Loucy (cell line): ENCODE data around the gene PRICKLE2.

ENCODE experiments used
- H2AFZ ChIP-seq: fragments of 200-600 bp; sonication (generic); 2 replicates; pipeline ENCODE4 v1.6.0; 2016; ENCODE audit warnings: antibody characterized with exemption, mild to moderate bottlenecking, low read length, moderate library complexity
- H3F3A ChIP-seq: fragments of 200-600 bp; 2 replicates; pipeline ENCODE4 v1.6.0; 2016; ENCODE audit warnings: antibody characterized with exemption, low read depth, mild to moderate bottlenecking
- H3K27me3 ChIP-seq: fragments of 200-600 bp; sonication (generic); 2 replicates; pipeline ENCODE4 v1.6.1; 2014; ENCODE audit warnings: low read length, mild to moderate bottlenecking; ENCODE audit not compliant: insufficient read depth, poor library complexity, severe bottlenecking
- H3K36me3 ChIP-seq: fragments of 200-600 bp; sonication (generic); 2 replicates; pipeline ENCODE4 v1.6.1; 2016; ENCODE audit warnings: low read length; ENCODE audit not compliant: insufficient read depth
- H3K4me1 ChIP-seq: fragments of 200-600 bp; sonication (generic); 2 replicates; pipeline ENCODE4 v1.5.1; 2014; ENCODE audit warnings: low read length, mild to moderate bottlenecking; ENCODE audit not compliant: insufficient read depth, poor library complexity, severe bottlenecking
- H3K4me2 ChIP-seq: fragments of 200-600 bp; sonication (generic); 2 replicates; pipeline ENCODE4 v1.6.0; 2014; ENCODE audit warnings: antibody characterized with exemption, low read length, low read depth, mild to moderate bottlenecking; ENCODE audit not compliant: poor library complexity, severe bottlenecking
- H3K4me3 ChIP-seq: fragments of 200-600 bp; sonication (generic); 2 replicates; pipeline ENCODE4 v1.5.1; 2014; ENCODE audit warnings: low read length, mild to moderate bottlenecking, mixed read lengths; ENCODE audit not compliant: poor library complexity, severe bottlenecking
- H3K79me2 ChIP-seq: fragments of 200-600 bp; sonication (generic); 2 replicates; pipeline ENCODE4 v1.6.1; 2014; ENCODE audit warnings: low read length; ENCODE audit not compliant: insufficient read depth
- H3K9ac ChIP-seq: fragments of 200-600 bp; sonication (generic); 2 replicates; pipeline ENCODE4 v1.6.0; 2014; ENCODE audit warnings: mild to moderate bottlenecking, low read depth, low read length, moderate library complexity; ENCODE audit not compliant: poor library complexity, severe bottlenecking
- H3K9me2 ChIP-seq: fragments of 200-600 bp; sonication (generic); replicated peaks from 2 replicates; pipeline ENCODE4 v1.6.1; 2016; ENCODE audit warnings: low read depth, low read length, mixed read lengths
- H3K9me3 ChIP-seq: fragments of 200-600 bp; sonication (generic); 2 replicates; pipeline ENCODE4 v1.6.1; 2014; ENCODE audit warnings: mild to moderate bottlenecking, antibody characterized with exemption, low read length, low read depth; ENCODE audit not compliant: insufficient read depth
- H4K20me1 ChIP-seq: fragments of 200-600 bp; sonication (generic); 2 replicates; pipeline ENCODE4 v1.6.0; 2014; ENCODE audit warnings: antibody characterized with exemption, low read length, mild to moderate bottlenecking; ENCODE audit not compliant: insufficient read depth, poor library complexity, severe bottlenecking
- CTCF ChIP-seq: fragments of 200-600 bp; sonication (generic); conservative IDR thresholded peaks from 2 replicates; pipeline ENCODE4 v1.5.1; 2014; ENCODE audit warnings: mild to moderate bottlenecking, antibody characterized with exemption, low read length
- EZH2phosphoT487 ChIP-seq: fragments of 200-600 bp; IDR thresholded peaks from 2 replicates; pipeline ENCODE4 v1.6.1; 2018; ENCODE audit warnings: antibody characterized with exemption, mild to moderate bottlenecking, moderate library complexity, borderline replicate concordance

The PRICKLE2 gene

GRCh38 chr3:64173563-64173962 lies 51.7 kb downstream of the PRICKLE2 start:
- no peaks in the 10 kb centered on the region for H3F3A ChIP-seq
- no peaks in the 10 kb centered on the region for H3K27me3 ChIP-seq
- H3K9me3 ChIP-seq = no peaks in the 10 kb centered on the region
- H3K9ac ChIP-seq = no peak overlapping the region
- no peaks in the 10 kb centered on the region for H3K9me2 ChIP-seq
- no peak overlapping the region for H3K4me2 ChIP-seq
- no peaks in the 10 kb centered on the region for H3K36me3 ChIP-seq
- no peaks in the 10 kb centered on the region for H3K79me2 ChIP-seq
- H4K20me1 ChIP-seq = no peaks in the 10 kb centered on the region
- H3K4me3 ChIP-seq = no peak overlapping the region
- no peak for TF ChIP-seq CTCF
- no peak for TF ChIP-seq EZH2phosphoT487
- no peaks in the 10 kb centered on the region for H3K4me1 ChIP-seq
- H2AFZ ChIP-seq = no peak overlapping the region

- no peaks in the 10 kb centered on the region for H3K9me3 ChIP-seq
- H3K27me3 ChIP-seq = no peaks in the 10 kb centered on the region
- H3K4me2 ChIP-seq = no peak overlapping the region
- H3K79me2 ChIP-seq = no peaks in the 10 kb centered on the region
- H2AFZ ChIP-seq = no peak overlapping the region
- no peaks in the 10 kb centered on the region for H4K20me1 ChIP-seq
- no peak overlapping the region for H3K4me3 ChIP-seq
- no peaks in the 10 kb centered on the region for H3F3A ChIP-seq
- no peaks in the 10 kb centered on the region for H3K4me1 ChIP-seq
- no peaks in the 10 kb centered on the region for H3K36me3 ChIP-seq
- no peaks in the 10 kb centered on the region for H3K9me2 ChIP-seq
- H3K9ac ChIP-seq = no peak overlapping the region
- TF ChIP-seq CTCF = no peak
- no peak for TF ChIP-seq EZH2phosphoT487
These were observed 55.0 kb downstream of the PRICKLE2 start for GRCh38 chr3:64170270-64170669.

- no peak overlapping the region for H3K4me2 ChIP-seq
- no peak overlapping the region for H2AFZ ChIP-seq
- TF ChIP-seq CTCF (no peak), EZH2phosphoT487 (no peak)
- no peaks in the 10 kb centered on the region for H3K27me3 ChIP-seq
- H3F3A ChIP-seq = no peaks in the 10 kb centered on the region
- H3K4me3 ChIP-seq = no peak overlapping the region
- no peaks in the 10 kb centered on the region for H3K79me2 ChIP-seq
- H3K4me1 ChIP-seq = no peaks in the 10 kb centered on the region
- H3K9me2 ChIP-seq = no peaks in the 10 kb centered on the region
- no peaks in the 10 kb centered on the region for H4K20me1 ChIP-seq
- no peaks in the 10 kb centered on the region for H3K36me3 ChIP-seq
- no peak overlapping the region for H3K9ac ChIP-seq
- H3K9me3 ChIP-seq = no peaks in the 10 kb centered on the region
These were observed 57.4 kb downstream of the PRICKLE2 start for GRCh38 chr3:64167868-64168267.
